NCI-H1092 treated with DMSO at 0.1 percent for 48 hours (cell line): Measurements from ENCODE around the gene ADARB2.
"Not testable (repeated sequence)": the region's sequence is repeated elsewhere in the genome, so short reads cannot be mapped to it uniquely, and the experiment has no call there.

Experiments
- DNase-seq: peaks from one replicate; lab custom pipeline; 2025; lab: John Stamatoyannopoulos, UW

ADARB2 gene

GRCh38 chr10:1409392-1409791 lies 327.9 kb downstream of the ADARB2 start:
- DNase-seq, result no peak

- DNase-seq, result no peak
These were observed 328.5 kb downstream of the ADARB2 start for GRCh38 chr10:1408651-1409367.

- no peak for DNase-seq
These were observed 330.1 kb downstream of the ADARB2 start for GRCh38 chr10:1406967-1407945.

- no peak for DNase-seq
These were observed 331.0 kb downstream of the ADARB2 start for GRCh38 chr10:1406132-1406966.

- DNase-seq, result no peak
These were observed 332.7 kb downstream of the ADARB2 start for GRCh38 chr10:1404323-1405260.

- no peak for DNase-seq
These were observed 333.6 kb downstream of the ADARB2 start for GRCh38 chr10:1403508-1404322.

- no peak for DNase-seq
These were observed 334.4 kb downstream of the ADARB2 start for GRCh38 chr10:1402816-1403507.

GRCh38 chr10:1402016-1402770 lies 335.1 kb downstream of the ADARB2 start:
- DNase-seq, result no peak

GRCh38 chr10:1401071-1401965 lies 336.0 kb downstream of the ADARB2 start:
- DNase-seq, result no peak

GRCh38 chr10:1400101-1401070 lies 336.9 kb downstream of the ADARB2 start:
- DNase-seq, result no peak

- no peak for DNase-seq
These were observed 337.8 kb downstream of the ADARB2 start for GRCh38 chr10:1399431-1400100.

GRCh38 chr10:1398626-1399410 lies 338.5 kb downstream of the ADARB2 start:
- DNase-seq, result no peak

GRCh38 chr10:1398116-1398515 lies 339.2 kb downstream of the ADARB2 start:
- not testable (repeated sequence) for DNase-seq

- DNase-seq, result no peak
These were observed 341.1 kb downstream of the ADARB2 start for GRCh38 chr10:1396297-1396635.
